HEK293T (cell line): Measurements from ENCODE around the gene PRDM11.

Source experiments
- BHLHE40 ChIP-seq: fragments of 450-650 bp; IDR thresholded peaks from 2 replicates; pipeline ENCODE4 v1.6.1; 2016; ENCODE audit warnings: mild to moderate bottlenecking, moderate library complexity, borderline replicate concordance
- FOXK2 ChIP-seq: fragments of 450-650 bp; IDR thresholded peaks from 2 replicates; pipeline ENCODE4 v1.6.1; 2016; ENCODE audit warnings: mild to moderate bottlenecking
- LEF1 ChIP-seq: fragments of 450-650 bp; IDR thresholded peaks from 2 replicates; pipeline ENCODE4 v1.6.1; 2017; ENCODE audit warnings: mild to moderate bottlenecking, borderline replicate concordance

DNA sequence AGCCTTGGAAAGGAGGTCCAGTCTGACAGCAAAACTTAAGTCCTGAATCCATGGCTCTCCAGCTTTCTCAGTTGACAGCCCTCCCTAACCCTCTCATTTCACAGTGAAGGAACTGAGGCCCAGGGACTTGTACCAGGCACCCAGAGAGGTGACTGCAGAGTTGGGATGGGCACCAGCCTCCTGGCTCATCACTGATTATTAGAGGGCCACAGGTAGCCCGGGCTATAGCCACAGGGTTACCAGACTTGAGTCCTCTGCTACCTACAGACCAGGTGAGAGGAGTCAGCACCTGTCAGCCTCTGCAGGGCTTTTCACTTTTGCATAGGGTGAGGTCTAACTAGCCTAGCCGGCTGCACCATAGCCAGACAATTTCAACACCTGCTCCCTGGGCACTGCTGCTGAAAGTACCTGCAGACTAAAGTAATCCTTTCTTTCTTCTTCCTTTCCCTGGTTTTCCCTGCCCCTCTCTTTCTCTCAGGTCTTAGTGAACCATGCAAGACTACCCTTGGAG, 102.1 kb downstream of the PRDM11 start:
- no peak for TF ChIP-seq BHLHE40
- no peak for TF ChIP-seq FOXK2
- no peak for TF ChIP-seq LEF1
